Activated T-helper 9 cell treated with anti-CD3 and anti-CD28 coated beads, Interleukin-2, amount 50 U/mL, for 16 hours (primary cell): ENCODE measurements around the gene PCYT2.

Experiments used
- DNase-seq: peaks from one replicate; pipeline ENCODE4 v3.0.0-alpha.2; 2020; ENCODE audit warnings: low read depth

Gene PCYT2

DNA sequence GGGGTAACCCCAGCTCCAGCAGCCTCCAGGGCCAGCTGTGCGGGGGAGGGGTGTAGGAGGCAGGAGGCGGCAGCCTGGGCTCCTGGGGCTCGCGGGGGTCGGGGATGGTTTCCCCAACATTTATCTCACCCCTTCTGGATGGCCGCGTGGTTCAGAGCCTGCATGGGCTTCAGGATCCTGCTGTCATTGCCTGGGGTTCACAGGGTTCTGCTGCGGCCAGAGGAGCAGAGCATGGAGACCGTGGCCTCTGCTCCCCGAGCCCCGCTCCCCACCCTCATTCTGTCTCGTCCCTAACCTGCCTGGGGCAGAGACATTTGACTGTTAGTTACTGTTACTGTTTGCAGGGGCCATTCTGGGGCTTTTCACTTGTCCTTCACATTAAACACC lies 31.0 kb upstream of the PCYT2 start:
- DNase-seq: no peak

DNA sequence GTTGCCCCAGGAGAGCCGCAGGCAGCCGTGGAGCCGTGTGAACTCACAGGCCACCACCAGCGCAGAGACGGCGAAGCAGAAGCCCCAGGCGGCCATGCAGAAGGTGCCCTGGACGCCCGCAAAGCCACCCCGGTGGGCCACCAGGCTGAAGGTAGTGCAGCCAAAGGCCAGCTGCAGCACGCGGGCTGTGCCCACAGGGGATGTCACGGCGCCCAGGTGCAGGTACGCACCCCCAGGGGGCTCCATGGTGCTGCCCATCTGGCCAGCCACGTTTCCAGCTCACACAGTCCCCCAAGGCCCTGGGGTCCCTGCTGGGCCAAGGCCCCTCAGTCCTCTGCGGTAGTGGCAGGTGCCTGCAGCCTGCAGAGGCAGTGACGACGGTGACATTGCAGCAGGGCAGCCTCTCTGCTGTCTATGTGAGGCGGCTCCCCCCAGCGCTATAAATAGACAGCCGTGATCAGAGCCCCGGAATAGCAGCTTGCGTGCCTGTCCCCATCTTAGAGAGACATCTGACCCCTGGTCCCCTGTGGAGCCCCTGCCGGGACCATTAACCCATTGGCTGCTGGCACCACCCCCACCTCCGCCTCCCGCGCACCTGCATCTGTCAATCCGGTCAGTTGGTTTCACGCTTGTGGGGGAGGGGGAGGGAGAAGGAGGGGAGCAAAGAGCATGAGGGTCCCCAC lies 30.4 kb upstream of the PCYT2 start:
- DNase-seq: no peak

DNA sequence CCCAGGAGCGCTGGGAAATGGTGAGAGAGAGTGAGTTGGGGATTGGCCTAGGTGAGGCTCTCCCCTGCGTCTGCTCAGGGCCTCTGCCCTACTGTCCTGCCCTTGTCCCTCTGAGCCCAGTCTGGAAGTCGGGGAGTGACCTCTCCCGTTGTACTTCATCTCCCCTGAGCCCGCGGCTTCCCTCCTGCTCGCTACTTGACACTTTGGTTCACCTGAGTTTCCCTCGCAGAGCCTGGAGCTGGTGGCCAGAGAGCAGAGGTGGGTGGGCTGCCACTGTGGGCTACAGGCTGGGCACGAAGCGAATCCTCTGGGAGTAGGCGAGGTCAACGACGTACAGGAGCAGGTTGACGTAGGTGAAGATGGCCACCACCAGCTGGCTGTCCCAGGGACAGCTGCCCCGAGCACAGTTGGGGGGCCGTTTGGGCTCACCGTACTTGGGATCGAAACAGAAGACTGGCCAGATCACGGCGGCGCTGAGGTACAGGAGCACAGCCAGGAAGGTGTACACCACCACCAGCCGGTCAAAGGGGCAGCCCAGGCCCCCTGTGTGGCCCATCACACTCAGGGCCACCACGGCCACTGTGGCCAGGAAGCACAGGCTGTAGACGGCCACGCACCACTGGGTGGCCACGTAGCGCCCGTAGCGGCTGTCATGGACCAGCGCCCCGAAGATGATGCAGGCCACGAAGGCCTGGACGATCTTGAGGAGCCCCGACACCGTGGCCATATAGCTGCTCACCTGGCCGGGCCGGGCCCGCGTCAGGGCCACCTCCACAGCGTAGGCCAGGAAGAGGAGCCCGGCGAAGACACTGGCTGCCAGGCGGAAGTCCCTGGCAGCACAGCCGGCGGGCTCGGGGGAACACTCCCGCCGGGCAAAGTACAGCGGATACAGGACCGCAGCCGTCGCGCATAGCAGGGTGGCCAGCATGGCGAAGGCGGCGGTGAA lies 29.6 kb upstream of the PCYT2 start:
- DNase-seq: no peak

DNA sequence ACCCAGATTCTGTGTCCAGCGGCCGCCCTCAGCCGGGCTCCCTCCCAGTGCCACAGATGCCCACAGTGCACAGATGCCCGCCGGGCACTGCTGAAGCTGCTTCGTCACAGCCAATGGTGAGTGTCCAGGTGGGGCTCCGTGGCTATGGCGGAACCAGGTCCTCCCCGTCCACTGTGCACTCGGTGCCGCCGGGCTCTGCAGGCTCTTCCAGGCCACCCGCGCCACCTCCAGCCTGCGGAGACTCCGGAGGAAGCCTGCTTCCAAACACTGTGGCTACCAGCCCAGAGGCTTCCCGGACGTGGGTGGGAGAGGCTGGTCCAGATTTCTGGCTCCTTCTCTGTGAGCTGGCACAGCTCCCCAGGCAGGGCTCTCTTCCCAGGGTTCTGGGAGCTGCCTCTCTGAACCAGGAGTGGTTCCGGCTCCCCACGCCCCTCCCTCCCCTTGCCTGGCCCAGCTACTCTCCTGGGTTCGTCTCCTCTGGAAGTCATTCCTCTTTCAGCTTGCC lies 28.7 kb upstream of the PCYT2 start:
- no peak for DNase-seq

DNA sequence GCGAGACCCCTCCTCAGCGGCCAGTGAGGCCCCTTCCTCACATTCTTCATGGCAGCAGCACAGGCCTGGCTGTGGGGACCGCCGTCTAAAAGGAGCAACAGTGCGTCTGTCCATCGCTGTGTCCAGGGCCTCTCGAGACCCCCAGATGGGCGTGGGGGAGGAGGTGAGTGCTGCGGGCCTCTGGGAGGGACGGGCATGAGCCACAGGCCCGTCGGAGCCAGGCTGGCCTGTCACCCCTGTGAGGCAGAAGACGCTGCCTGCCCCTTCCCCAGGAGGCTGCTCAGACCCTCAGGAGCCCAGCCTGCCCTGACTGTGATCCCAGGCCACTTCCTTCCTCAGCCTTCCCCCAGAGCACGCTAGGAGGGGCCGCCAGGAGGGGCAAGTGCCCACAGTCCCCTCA lies 28.0 kb upstream of the PCYT2 start:
- no peak for DNase-seq

DNA sequence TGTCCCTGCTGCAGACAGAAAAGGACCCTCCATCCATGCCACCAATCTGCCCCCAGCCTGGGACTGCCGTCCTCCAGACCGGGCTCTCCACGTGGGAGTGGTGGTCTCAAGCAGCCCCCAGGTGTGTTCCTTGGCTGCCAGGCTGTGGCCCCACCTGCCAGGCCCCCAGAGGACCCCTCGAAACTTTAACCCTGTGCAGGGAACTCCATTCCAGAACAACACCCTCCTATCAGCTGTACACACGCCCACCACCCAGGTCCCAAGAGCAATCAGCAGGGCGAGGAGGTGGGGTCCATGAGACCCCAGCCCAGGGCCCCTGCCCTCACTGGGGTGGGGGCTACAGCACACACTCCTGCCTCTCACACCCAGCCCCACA lies 24.5 kb upstream of the PCYT2 start:
- DNase-seq: no peak

DNA sequence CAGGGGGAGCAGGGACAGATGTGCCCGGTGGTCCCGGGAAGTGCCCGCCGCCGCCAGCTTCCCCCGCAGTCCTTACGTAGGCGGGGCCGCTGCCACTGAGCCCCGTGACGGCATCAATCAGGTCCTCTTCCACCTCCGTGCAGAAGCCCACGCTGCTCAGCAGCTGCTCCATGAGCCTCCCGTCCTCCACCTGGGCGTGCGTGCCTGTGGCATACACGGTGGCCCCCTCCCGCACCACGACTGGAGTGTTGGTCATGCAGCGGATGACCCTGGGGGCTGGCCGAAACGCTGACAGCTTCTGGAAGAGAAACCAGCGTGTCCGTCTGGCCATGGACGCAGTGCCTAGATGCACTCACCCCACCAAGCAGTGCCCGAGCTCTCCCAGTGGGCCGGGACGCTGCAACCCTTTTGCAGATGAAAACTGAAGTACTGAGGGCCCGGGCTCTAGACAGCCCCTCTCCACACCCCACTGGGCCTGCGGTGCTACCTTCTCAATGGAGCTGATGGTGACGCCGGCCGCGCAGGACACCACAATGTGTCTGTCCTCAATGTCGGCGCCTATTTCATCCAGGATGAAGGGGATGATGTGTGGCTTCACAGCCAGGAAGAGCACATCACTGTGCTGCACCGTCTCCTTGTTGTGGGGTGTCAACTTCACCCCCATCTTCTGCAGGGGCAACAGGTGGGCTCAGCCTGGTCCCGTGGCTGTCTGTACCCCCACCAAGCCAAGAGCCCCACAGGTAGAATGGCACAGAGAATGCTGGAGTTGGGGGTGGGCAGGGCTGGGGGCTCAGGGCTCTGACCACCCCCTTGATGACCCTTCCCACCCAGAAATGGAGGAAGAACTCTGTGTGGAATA lies 23.9 kb upstream of the PCYT2 start:
- DNase-seq: no peak

DNA sequence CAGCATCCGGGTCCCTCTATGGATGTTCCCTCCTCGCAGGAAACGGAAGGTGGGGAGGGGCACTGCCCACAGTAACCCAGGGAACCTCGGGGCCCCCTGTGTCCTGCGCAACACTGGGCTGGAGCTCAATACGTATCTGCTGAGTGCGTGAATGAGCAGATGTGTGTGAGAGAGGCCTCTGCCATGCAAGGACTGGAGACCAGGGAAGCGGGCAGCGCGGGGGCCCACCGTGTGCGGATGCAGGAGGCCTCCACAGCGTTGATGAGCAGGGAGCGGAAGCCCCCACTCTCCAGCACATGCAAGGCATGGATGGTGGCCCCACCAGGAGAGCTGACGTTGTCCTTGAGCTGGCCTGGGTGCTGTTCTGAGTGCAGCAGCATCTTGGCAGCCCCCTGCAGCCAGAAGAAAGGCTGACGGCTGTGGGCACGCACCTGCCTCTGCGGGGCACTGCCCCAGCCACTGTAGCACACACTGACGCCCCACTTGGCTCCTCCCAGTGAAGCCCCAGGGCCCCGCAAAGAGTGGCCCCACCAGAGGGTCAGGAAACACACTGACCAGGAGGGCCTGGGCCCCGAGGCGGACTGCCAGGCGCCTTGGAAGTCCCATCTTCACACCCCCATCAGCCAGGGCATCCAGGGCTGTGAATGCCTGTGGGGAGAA lies 23.0 kb upstream of the PCYT2 start:
- no peak for DNase-seq

DNA sequence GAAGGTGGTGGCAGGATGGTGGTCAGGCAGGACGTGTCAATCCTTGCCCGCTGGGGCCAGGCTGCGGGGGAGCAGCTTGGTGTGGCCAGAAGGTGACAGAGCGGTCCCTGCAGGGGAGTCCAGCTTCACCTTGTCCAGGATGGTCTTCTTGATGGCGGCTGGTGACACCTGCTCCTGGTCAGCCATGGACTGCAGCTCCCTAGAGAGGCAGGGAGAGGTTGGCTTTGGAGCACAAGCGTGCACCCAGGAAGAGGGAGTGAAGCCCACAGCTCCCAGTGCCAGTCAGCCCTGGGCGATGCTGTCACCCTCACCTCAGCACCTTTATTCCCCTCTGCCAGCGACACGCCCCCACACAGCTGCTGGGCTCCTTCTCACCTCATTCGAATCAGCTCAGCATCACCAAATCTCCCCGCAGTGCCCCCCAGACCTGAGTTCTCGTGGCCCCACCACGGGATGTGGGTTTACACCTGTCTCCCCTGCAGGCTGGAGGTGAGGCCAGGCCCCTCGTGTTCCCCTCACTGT lies 22.0 kb upstream of the PCYT2 start:
- no peak for DNase-seq

DNA sequence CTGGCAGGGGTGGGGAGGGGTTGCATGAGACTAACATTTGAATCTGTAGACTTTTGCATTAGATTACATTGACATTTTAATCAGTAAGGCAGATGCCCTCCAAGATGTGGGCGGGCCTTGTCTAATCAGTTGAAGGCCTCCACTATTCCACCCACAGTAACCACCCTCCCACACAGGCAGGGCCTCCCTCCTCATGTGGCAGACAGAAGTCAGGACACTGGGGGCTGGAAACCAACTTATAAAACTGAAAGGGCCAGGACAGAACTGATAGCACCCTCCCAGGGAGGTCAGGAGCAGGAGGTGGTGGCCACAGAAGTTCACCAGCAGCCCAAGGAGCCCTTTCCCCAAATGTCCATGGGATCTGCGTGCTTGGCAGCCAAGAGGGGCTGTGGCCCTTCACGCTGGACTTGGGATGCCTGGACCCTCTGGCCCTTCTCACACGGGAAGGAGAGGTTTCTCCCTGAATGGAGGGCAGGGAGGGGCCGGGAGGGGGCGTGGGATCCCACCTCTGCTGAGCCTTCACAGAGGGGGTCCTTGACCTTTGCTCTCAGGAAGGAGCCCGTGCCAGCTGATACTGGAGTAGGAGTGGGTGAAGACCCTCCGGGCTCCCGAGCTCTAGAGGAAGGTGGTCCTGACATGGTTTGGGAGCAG lies 21.3 kb upstream of the PCYT2 start:
- no peak for DNase-seq

DNA sequence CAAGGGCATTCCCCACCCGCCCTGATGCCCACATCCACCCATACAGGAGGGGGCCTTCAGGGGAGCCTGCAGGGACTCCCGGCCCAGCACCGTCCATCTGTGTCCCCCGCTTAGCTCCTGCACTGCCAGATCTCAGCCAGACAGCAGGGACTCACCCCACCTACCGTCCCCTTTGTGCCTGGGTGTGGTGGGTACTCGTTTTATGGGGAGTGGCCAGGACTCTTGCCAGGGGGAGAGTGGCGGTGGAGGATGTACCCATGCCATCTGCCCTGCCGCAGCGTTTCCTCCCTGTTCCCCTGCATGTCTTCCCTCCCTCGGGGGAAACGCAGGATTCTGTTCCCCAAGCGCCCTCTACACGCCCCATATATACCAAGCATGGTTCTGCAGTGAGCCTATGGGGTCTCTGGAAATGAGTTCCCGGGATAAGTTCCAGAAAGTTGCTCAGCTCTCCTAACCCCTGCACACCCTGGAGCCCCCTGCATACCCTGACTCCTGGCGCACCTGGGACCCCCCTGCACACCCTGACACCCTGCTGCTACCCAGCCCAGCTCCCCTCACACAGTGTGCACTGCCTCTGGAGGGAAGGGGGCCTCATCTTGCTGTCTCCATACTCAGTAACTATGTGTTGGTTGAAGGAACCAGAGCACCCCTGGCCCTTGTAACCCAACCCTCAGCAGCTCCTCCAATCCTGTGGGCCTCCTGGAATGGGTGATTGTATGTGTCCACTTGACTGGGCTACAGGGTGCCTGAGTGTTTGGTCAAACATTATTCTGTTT lies 20.5 kb upstream of the PCYT2 start:
- DNase-seq: no peak

DNA sequence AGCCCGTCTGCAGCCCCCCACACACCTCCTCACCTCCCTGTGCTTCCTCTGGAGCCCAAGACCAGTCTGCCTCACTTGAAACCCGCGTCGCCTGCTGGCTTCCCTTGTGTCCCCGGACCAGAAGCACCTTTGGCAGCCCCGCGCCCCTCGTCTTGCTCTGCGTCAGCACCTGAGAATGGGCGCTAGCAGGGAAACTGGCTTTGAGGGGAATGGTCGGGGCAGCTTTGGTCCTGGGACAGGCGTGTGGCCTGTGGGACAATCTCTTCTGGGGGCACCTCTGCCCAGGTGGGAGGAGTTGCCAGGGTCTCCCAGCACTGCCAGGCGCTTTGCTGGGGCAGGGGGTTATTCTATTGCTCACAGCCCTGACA lies 20.0 kb upstream of the PCYT2 start:
- DNase-seq: no peak

DNA sequence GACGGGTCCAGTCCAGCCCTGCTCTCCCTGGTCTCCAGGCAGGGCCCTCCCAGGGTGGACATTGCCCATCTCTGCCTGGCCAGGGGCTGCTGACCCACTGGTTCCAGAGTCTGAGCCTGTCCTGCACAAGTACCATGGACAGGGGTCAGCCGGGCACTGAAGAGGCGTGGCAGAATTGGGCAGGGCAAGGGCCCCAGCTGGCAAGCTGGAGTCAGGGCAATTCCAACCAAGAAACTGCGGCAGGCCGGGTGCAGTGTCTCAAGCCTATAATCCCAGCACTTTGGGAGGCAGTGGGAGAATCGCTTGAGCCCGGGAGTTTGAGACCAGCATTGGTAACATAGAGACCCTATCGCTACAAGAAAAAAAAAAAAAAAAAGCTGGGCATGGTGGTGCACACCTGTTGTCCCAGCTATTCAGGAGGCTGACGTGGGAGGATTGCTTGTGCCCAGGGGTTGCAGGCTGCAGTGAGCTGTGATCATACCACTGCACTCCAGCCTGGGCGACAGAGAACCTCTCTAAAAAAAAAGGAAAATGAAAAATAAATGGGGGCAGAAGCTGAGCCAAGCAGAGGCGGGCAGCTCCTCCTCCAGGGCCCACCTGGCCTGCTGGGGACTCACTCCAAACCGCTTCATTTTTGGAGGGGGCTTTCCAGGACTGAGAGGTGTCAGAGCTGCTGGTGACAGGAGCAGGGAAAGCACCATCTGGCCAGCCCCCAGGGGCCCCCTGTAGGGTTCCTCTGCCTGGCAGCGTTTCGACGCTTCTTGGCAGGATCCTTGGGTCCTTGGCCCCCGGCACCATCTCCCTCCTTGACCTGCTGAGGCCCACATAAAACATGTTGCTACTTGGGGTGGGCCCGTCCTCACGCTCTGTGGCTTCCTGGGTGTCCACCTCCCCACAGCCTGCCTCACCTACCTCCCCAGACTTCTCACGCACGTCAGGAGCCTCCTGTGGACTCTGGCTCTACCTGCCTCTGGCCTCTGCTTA lies 19.2 kb upstream of the PCYT2 start:
- no peak for DNase-seq

DNA sequence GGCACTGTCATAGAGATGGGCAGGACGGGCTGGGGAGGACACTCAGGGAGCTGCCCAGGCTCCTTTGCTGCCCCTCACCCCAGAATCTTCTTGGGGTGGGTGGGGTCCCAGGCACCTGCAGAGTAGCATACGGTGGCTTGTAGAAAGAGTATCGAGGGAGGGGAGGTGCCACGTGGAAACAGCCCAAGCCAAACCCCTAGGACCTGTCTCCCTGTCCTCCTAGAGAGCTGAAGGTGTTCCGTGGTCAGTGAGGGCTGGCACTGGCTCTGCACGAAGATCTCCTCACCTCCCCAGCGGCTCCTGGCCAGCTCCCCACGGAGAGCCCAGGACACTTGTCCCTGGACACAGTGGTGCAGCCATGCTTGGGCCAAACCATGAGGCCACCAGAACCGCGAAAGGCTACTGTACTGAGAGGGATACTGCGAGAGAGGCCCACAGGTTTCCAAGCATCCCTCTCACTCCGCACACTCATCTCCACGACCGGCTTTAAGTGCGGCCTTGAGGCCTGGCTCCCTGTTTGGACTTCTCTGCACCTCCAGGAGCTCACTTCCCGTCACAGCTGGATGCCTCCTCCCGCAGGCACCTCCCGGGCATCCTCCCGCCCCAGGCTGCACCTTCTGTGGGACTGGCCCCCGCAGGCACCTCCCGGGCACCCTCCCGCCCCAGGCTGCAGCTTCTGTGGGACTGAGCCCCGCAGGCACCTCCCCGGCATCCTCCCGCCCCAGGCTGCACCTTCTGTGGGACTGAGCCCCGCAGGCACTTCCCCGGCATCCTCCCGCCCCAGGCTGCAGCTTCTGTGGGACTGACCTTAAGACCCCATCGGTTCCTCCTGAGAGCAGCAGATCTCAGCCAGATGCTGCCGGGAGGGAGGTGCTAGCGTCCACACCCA lies 18.3 kb upstream of the PCYT2 start:
- no peak for DNase-seq

DNA sequence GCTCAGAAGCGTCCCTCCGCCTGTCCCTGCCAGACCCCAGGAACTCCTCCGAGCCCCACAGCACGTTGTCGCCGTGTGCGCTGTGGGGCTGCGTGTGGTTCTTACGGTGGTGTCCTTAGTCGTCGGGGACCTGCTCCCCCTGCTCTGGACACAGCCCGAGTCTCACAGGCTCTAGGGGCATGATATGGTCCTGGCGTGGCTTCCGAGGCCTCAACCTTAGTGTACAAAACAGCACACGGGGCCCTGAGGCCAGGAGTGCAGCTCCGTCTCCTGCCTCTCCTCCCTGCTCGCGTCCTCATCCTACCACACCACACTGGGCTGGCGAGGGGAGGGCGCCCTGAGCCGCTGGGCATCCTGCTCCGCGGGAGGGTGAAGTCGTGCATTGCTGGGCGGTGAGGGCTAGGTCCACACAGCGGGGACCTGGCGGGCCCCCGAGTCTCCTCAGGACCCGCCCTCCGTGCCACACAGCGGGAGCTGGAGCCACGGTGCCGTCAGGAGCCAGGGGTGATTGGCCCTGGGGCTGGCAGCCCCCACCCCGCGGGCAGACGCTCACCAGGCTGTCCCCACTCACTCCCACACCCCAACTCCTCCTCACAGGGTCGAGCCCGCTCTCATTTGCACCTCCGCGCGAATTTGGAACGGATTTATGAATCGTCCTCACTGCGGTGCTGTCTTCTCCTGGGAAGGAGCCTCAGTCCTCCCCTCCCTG lies 17.5 kb upstream of the PCYT2 start:
- no peak for DNase-seq

DNA sequence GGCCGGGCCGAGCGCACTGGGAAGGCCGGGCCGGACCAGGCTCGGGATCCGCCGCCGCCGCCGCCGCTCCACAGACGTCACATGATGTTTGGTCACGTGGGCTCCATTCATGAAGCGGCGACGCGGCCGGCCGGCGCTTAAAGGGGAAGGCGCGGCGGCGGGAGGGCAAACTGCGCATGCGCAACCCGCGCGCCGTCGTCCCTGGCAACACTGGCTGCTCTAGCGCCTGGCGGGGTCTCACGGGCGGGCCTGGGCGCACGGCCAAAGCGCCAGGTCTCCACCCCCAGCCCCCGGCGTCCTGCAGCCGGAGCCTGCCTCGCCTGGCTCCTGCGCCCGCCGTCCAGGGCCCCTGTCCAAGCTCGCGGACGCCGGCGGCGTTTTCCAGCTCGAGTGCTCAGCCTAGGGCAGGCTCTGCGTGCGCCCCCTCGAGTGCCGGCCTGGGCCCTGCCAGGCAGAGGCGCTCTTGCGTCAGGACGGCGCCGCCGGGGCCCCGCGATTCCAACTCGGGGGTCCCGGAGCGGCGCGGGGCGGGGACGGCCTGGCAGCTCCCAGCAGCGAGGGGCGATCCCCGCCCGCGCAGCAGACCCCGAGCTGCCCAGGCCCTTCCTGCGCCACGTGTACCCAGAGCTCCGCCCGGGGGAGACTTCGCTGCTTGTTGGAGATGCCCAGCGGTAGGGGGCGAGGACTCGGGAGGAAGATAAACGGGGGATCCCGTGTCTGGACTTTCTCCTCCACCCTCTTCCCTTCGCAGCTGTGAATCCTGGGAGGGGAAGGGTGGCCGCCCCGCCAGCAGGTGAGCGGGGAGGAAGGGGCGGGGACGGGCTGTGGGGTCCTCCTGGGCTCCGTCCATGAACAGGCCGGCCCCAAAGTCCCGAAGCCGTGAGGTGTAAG lies 16.7 kb upstream of the PCYT2 start, which contains the start of gene MAFG:
Gene MAFG, minus strand, starts transcription at position 83 of the 891 bp plus-strand sequence. CDS start 4,550 bp downstream, outside the sequence.
- DNase-seq: peak; percentile 87
